Stimulated activated CD8-positive, alpha-beta memory T cell treated with anti-CD3 and anti-CD28 coated beads, Interleukin-12 subunit alpha, Interleukin-12 subunit beta, amount 100 ng/mL, for 24 hours (primary cell): ENCODE results near the gene GPATCH3.
"Not testable (repeated sequence)": the region's sequence is repeated elsewhere in the genome, so short reads cannot be mapped to it uniquely, and the experiment has no call there.

ENCODE experiments used
- DNase-seq: peaks from one replicate; pipeline ENCODE4 v3.0.0-alpha.2; 2020; ENCODE audit errors: extremely low read depth

GPATCH3 gene

DNA sequence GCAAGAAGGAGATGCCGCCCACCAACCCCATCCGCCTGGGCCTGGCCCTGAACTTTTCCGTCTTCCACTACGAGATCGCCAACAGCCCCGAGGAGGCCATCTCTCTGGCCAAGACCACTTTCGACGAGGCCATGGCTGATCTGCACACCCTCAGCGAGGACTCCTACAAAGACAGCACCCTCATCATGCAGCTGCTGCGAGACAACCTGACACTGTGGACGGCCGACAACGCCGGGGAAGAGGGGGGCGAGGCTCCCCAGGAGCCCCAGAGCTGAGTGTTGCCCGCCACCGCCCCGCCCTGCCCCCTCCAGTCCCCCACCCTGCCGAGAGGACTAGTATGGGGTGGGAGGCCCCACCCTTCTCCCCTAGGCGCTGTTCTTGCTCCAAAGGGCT is 36.6 kb downstream of the GPATCH3 start:
- DNase-seq = no peak

DNA sequence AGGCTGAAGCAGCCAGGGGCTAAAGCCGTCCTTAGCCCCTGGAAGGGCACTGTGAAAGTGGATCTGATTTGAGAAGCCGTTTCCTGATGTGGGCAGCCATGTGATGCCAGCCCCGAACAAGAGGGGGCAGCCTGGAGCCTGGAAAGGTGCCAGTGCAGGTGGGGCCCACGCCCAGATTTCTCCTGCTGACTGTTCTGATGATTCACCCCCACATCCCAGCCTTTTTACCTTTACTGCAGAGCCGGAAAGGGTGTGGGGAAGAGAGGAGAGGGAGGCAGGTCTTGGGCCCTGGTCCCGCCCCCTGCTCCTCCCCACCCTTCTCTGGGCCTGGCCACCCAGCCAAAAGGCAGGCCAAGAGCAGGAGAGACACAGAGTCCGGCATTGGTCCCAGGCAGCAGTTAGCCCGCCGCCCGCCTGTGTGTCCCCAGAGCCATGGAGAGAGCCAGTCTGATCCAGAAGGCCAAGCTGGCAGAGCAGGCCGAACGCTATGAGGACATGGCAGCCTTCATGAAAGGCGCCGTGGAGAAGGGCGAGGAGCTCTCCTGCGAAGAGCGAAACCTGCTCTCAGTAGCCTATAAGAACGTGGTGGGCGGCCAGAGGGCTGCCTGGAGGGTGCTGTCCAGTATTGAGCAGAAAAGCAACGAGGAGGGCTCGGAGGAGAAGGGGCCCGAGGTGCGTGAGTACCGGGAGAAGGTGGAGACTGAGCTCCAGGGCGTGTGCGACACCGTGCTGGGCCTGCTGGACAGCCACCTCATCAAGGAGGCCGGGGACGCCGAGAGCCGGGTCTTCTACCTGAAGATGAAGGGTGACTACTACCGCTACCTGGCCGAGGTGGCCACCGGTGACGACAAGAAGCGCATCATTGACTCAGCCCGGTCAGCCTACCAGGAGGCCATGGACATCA is 37.2 kb downstream of the GPATCH3 start, which contains the start of gene SFN:
Gene SFN (plus strand): TSS at position 369 of the 904 bp plus-strand sequence. CDS start 64 bp downstream, at position 433.
- no peak for DNase-seq

DNA sequence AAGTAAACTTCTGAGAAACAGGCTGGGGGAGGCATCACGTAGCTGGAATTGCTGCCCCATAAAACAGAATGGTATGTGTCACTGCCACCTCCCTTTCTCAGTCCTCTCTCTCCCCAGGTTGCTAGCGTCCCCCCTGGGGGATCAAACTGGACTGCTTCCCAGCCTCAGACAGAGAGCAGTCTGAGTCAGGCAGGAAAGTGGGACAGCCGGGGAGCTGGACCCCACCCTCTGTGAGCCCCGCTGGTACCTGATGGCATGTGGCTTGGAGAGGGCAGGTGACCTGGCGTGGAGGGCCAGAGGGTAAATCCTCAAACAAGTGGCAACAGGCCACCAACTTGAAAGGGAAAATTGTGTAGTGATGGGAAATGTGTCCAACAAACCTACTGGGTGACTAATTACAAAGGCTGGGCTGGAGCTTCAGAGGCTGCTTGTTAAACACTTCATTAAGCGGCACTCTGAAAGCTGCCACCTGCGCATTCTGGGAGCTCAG is 38.3 kb downstream of the GPATCH3 start:
- no peak for DNase-seq

DNA sequence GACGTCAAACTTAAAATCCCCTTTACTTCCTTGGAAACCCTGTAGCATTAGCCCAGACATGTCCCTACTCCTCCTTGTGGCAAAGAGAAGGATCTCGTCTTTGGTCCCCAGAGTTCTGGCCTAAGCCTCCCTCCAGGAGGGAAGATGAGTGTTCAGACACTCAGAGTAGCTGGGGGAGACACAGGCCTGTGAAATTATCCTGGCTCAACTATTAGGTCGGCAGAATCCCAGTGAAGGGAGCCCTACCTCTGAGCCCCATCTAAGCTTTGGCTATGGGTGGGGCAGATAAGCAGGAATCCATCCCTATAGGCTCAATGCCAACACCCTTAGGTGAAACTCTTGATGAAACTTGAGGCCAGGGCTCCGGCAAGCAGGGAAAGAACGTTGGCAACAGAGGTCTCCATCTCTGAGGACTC is 39.0 kb downstream of the GPATCH3 start:
- DNase-seq = no peak

DNA sequence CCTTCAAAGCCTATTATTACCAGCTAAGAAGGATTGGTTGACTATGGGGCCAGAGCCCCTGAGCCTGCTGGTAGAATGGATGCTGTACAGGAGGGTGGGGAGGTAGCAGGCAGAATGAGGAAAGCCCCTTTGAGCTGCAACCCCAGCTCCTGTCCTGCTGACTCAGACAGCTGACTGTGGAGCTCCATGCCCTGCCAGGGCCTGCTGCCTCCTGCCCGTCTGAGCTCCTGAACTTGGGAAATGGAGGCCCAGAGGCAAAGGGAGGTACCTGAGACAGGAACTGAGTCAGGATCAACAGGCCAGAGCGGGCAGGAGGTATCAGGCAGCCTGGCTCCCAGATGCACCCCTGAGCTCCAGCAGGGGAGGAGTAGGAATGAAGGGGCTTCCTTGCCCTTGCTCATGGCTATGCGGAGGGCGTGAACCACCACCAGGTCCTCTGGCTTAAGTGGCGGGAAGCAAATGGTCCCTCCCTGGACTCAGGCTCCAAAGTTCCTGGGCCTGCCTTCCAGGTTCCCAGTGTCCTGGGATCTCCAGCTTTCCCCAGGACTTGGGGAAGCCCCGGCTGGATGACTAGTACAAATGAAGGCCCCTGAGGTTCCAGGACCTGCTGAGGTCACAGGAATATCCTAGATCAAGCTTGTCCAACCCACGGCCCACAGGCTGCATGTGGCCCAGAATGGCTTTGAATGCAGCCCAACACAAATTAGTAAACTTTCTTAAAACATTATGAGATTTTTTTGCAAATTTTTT is 41.2 kb downstream of the GPATCH3 start:
- no peak for DNase-seq

DNA sequence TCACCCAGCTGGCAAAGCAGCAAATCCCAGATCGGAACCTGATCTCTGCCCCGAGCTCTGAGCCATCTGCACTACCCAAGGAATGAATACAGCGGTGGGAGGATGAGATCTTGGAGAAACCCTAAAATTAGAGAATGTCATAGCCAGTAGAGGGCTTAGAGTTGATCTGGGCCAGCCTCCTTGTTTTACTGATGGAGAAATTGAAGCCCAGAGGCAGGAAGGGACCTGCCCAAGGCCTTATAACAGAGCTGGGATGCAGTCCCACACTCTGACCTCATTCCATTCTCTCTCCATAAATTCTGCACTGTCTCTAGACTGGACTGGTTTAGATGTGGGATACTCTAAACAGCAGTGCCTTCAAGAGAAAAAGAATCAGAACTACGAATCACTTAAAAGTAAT is 42.1 kb downstream of the GPATCH3 start:
- DNase-seq = no peak

DNA sequence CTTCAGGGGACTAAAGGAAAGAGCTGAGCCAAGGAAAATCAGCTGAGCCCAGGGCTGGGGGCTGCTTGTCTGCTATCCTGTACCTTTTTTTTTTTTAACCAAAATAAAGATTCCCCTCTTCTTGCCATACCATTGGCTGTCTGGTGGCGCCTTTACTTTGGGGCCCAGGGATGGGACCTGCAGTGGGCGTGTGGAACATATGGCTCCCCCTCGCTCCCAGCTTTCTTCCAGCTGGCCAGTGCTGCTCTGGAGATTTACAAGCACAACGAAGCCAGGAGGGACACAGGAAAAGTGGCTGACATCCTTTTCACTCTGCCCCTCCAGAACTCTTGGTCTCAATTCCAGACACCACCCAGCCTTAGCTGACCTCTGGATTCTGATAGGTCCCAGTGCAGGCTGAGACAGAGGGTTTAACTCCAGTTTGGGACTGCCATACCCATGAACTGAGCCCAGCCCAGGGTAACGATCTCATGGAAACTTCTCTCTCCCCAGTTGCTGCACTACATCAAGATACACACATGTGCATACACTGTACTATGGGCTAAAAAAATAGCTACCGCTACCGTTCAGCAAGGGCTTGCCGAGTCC is 42.7 kb downstream of the GPATCH3 start:
- DNase-seq = no peak

DNA sequence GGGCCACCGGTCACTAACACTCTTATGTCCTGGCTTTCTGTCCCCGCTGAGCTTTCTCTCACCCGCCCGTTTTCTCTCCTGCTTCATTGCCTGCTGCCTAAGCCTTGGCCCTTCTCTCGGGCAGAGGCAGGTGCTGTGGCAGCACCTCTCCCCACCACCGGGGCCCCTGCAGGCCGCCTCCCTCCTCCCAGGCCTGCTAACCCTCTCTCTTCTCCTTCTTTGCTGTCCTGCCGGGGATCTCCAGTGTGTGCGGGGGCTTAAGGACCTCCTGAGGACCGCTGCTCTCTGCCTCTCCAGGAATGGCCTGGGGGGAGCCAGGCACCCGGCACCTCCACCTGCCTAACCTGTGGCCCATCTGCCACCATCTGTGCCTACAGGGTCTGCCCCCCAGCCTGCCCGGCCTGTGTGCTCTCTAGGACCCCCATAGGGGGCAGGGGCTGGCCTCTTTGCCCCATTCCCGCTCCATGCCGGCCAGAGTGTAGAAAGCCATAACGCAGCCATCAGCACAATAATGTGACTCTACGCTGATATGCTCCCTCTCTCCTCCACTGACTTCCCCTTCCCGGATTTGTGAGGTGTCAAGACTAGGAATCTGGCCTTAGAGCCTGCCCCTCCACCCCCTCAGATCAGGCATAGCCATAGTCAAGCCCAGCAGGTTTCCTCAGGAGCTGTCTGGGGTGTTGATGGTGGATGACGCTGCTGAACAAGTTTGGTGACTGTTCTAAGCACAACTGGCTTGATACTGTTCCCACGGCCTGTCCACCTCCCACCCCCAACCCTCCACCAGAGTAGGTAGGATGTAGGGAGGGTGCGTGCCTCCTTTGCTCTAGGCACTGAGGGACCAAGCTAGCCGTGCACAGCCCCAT is 43.4 kb downstream of the GPATCH3 start:
- no peak for DNase-seq

DNA sequence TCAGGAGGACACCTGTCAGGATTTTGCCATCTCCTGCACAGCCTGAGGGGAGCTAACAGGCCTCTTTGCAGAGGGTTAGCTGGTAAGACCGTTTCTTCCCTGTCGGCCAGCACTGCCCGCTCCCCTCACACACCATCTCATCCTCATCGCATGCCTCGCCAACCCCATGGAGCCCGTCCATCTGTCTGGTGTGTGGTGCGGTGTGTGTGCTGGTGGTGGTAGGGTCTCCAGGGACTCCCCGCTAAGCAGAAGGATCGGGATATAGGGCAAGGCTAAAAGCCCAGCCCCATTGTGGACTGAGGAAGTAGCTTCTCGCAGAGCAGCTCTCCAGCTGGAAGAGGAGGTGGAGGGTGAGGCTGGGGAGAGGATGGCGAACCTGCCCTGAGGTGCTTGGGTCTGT is 44.1 kb downstream of the GPATCH3 start:
- DNase-seq = no peak

DNA sequence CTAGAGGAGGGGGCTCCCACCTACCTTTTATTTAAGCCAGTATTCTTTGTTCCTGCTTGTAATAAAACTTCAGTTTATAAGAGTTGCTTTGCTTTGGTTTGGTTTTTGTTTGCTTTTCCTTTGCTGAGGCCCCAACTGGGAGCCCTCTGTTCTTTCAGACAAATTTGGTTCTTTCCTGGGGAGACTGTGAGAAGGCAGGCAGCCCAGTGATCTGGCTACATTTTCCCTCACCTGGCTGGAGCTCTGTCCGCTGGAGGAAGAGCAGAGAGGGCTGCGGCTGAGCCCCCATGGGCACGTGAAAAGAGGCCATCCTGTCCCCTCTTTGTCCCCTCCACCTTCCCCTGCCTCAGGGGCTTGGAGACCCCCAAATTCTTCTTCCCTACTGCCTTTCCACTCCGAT is 44.6 kb downstream of the GPATCH3 start:
- DNase-seq = no peak

DNA sequence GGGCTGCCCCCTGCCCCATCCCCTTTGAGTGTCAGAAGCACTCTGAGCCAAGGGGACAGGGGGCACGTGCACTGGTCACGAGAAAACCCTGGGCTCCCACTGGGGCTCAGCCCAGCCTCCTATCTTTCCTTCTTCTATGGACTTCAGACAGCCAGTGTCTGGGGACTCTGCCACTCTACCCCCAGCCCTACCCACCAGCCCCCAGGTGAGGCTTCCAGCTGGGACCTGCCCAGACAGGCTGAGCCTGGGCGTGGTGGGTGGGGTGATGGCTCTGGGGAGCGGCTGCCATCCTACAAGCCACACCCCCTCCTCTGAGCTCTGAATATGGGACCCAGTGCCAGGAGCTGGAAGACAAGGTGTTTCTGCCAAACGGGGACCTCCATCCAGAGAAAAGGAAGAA is 45.4 kb downstream of the GPATCH3 start:
- DNase-seq = no peak

DNA sequence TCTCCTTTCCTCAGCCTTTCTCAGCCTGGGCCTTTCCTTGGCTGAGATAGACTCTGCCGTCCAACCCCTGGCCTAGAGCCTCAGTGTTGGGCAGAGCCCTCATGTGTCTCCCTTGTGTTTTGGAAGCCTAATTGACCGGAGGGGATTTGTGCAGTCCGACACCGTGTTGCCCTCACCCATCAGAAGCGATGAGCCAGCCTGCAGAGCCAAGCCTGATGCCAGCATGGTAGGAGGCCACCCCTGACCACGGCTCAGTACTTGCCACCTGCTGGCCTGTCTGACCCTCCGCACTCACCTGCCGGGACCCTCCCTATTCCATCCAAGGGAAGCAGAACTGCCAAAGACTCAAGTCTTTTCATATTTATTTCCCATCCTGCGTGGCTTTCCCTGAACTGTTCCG is 46.7 kb downstream of the GPATCH3 start:
- DNase-seq = no peak

DNA sequence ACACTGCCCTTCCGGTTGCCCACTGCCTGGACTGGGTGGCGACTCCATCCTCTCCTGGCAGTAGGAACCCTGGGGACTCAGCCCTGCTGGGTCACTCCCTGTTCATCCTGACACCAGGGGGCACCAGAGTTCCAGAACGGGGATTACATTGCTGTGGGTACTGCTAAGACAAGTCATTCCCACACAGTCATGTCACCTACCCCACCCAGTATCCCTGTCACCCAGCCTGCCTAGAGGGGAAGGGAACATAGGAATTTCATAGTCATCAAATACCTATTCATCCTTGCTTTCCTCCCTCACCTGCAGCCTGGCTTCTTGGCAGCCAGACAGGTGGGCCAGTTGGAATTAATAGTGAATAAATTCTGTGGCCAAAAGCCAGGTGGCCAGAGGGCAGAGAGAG is 47.1 kb downstream of the GPATCH3 start:
- no peak for DNase-seq

DNA sequence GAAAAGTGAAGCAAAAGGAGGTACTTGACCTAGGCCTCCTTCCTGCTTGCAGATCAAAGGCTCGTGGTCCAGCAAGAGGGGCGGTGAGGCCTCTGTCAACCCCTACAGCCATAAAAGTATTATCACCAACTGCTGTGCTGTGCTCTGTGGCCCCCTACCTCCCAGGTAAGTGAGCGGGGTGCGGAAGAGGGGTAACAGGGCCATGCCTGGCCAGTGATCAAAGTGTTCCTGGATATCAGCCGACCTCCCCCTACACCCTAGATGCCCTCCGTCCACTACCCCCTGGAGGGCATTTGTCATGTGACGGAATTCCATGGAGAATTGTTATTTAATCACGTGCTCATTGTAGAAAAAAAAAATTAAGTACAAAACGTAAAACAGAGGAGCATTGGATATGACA is 47.6 kb downstream of the GPATCH3 start:
- no peak for DNase-seq

DNA sequence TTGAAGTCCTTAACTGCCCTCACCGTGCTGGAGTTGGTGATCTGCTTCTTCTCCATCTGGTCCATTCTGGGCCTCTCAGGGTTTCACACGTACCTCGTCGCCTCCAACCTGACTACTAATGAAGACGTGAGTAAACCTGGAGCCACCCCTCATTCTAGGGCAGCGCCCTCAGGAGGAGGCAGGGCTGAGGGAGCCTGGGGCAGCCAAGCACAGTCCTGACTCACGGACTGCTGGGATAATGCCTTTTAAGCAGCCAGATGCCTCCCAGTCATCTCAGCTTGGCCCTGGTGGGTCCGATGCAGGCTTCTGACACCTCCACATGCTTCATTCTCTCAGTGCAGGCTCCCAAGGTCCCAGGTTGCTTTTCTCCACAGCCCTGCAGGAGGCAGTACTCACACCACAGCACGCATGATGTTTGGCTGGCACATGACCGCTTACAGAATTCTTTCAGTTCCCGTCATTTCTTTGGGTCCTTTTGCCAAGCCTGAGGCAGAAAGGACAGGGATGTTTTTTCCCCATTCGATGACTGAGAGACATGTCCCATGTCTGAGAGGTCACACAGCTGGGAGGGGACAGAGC is 49.1 kb downstream of the GPATCH3 start:
- no peak for DNase-seq

DNA sequence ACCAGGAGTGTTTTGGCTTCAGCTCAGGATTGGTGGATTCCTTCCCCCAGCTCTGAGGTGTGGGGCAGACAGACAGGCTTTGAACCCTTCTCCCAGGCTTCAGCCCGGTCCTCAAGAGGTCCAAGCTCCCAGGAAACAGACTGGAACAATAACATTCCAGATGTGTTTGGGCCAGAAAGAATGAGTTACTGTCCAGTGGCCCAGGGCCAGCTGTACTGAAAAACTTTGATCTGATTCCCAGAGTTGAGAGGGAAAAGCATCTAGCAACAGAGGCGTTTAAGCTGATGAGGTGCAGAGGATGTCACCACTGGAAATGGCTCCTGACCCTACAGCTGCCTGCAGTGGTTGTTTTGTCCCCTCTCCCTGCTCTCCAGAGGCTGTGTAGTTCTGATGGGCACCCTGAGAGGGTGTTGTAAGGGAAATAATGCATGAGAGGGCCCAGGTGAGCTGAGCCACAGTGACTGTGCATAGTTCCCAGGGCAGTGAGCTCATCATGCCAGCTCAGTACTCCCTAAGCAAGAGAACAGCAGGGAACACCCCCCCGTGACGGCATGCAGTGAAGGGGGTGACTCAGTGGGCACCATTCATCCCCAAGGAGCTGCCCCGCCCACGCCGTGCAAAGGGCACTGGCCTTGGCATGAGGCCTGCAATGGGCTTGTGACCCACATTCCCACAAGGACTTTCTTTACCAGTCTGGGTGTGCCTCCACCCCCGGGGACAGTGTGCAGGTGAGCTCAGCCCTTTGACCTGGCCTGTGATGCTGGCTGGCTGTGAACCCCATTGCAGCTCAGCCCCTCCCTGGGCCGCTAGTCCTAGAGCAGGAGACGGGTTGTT is 51.1 kb downstream of the GPATCH3 start:
- DNase-seq = no peak

DNA sequence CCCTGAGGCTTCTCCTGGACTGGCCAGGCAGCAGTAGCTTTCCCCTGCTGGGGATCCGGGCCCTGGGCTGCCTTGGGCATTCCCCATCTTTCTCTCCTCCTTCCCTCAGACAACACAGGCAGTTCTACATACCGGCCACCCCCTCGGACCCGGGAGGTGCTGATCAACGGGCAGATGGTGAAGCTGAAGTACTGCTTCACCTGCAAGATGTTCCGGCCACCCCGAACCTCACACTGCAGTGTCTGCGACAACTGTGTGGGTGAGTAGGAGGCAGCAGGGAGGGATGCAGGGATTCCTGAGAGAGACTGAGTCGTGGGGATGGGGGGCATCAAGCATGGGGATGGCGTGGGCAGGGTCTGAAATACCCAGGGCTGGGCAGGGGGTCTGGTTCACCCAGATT is 51.8 kb downstream of the GPATCH3 start:
- no peak for DNase-seq

DNA sequence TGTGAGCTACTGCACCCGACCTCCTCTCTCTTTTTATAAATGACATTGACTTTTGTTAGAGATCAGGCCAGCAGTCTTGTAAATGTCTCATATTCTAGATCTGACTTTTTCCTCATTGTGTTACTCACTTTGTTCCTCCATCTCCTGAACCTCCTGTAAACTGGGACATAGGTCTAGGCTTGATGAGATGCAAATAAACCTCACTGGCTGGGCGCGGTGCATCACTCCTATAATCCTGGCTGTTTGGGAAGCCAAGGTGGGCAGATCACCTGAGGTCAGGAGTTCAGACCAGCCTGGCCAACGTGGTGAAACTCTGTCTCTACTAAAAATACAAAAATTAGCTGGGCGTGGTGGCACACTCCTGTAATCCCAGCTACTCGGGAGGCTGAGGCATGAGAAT is 52.4 kb downstream of the GPATCH3 start:
- not testable (repeated sequence) for DNase-seq

DNA sequence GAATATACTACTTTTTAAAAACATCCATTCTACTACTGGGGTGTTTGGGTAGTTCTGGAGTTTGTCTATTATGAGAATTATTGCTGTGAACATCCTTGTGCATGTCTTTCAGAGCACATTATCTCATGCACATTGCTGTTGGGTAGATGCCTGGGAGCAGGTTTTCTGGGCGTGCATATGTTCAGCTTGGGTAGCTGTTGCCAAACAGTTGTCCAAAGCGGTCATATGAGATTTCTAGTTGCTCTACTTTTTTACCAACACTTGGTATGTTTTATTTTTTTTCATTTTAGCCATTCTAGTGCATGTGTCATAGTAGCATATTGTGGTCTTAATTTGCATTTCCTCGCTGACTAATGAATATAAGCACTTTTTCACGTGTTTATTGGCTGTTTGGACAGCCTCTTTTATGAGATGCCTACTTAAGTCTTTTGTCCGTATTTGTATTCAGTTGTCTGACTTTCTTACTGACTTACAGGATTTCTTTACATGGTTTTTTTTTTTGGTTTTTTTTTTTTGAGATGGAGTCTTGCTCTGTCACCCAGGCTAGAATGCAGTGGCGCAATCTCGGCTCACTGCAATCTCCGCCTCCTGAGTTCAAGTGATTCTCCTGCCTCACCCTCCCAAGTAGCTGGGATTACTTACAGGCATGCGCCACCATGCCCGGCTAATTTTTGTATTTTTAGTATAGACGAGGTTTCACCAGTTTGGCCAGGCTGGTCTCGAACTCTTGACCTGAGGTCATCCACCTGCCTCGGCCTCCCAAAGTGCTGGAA is 55.7 kb downstream of the GPATCH3 start:
- no peak for DNase-seq
